ENCODE data around the gene DDT. TPM values are rescaled to one million over a fixed set of nuclear protein-coding genes. Genes with fewer than 3 reads are reported as not detected.
"Not testable (repeated sequence)": the region's sequence is repeated elsewhere in the genome, so short reads cannot be mapped to it uniquely, and the experiment has no call there.

Gene DDT
- total RNA-seq, 1 experiment from 2014 or later, result 137 TPM

GRCh38 chr22:23997092-23997491 is 22.9 kb upstream of the DDT start:
- no peaks in the 10 kb centered on the region for H3K27me3 ChIP-seq (ENCODE audit: control insufficient read depth, insufficient read depth, low read length)
- intact Hi-C loops (cut with micrococcal nuclease; ENCODE audit: unreplicated experiment) (no loop called here), in situ Hi-C loops (cut with HindIII; ENCODE audit: low pct_unique_long_range_greater_than_20kb, low sequenced_read_pairs) (no loop called here)
- no TSS peak for BruUV-seq (replicated peaks)
- ChIA-PET POLR2A (no interaction called here), CTCF (no interaction called here)
- no peak overlapping the region for H3K4me3 ChIP-seq (ENCODE audit: low read depth in 2 of 2, low read length in 2 of 2)
- no peaks in the 10 kb centered on the region for H3K4me1 ChIP-seq (ENCODE audit: control insufficient read depth, insufficient read depth, low read length)
- TF ChIP-seq CTCF (IDR thresholded peaks at IDR 0.05), result no peak
- ATAC-seq (no peak), DNase-seq (ENCODE audit: low read depth, low spot score) (no peak)
- H3K36me3 ChIP-seq (ENCODE audit: control insufficient read depth, insufficient read depth, low read length), result no peaks in the 10 kb centered on the region
- no peaks in the 10 kb centered on the region for H3K9me3 ChIP-seq (ENCODE audit: control insufficient read depth, insufficient read depth, low read depth, low read length)
- no peak overlapping the region for H3K27ac ChIP-seq (ENCODE audit: low read length)

DNA sequence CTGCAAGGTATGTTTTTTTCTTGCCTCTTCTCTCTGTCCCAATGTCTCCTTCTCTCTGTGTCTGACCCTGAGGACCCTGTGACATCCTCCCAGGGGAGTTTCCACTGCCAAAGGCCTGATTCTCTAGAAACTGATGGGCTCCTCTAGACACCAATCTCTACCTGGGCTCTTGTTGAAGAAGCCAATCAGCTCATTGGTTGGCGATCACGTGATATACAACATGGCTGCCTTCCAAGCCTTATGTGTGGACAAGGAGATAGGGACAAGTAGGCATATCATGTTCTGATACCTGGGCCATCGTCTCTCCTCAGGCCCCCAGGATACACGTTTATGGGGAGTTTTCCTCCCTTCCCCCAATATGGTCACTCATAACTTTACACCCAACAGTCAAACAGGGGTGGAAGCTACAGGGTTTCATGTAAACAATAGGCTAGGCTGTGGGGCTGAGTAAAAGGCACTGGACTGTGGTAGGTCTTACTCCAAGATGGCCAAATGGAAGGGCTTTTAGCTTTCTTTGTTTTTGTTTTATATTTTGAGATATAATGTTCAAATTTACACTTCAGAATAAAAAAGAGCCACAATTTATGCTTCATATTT is 19.4 kb upstream of the DDT start:
- H3K27me3 ChIP-seq (ENCODE audit: control insufficient read depth, insufficient read depth, low read length); CTCF ChIA-PET; DNase-seq (ENCODE audit: low read depth, low spot score); in situ Hi-C loops (cut with HindIII; ENCODE audit: low pct_unique_long_range_greater_than_20kb, low sequenced_read_pairs); H3K9me3 ChIP-seq (ENCODE audit: control insufficient read depth, insufficient read depth, low read depth, low read length); BruUV-seq (replicated peaks); H3K4me1 ChIP-seq (ENCODE audit: control insufficient read depth, insufficient read depth, low read length); H3K4me3 ChIP-seq (ENCODE audit: low read depth in 2 of 2, low read length in 2 of 2); H3K27ac ChIP-seq (ENCODE audit: low read length); intact Hi-C loops (cut with micrococcal nuclease; ENCODE audit: unreplicated experiment); POLR2A ChIA-PET; H3K36me3 ChIP-seq (ENCODE audit: control insufficient read depth, insufficient read depth, low read length); ATAC-seq: not testable (repeated sequence)

DNA sequence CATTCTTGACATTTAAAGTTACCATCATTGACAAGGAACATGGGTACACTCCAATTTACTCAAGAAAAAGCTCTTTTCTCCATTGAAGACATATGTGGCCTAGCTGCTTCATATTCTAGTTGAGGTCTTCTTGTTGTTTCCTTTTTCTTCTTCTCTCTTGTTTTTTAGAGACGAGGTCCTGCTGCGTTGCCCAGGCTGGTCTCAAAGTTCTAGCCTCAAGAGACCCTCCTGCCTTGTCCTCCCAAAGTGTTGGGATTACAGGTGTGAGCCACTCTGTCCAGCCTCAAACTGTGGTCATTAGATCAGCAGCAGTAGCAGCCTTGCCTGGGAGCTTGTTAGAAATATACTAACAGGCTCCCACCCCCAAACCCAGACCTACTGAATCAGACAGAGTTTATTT is 18.8 kb upstream of the DDT start:
- H3K27ac ChIP-seq (ENCODE audit: low read length); in situ Hi-C loops (cut with HindIII; ENCODE audit: low pct_unique_long_range_greater_than_20kb, low sequenced_read_pairs); CTCF ChIA-PET; H3K36me3 ChIP-seq (ENCODE audit: control insufficient read depth, insufficient read depth, low read length); H3K4me1 ChIP-seq (ENCODE audit: control insufficient read depth, insufficient read depth, low read length); H3K9me3 ChIP-seq (ENCODE audit: control insufficient read depth, insufficient read depth, low read depth, low read length); H3K4me3 ChIP-seq (ENCODE audit: low read depth in 2 of 2, low read length in 2 of 2); intact Hi-C loops (cut with micrococcal nuclease; ENCODE audit: unreplicated experiment); ATAC-seq; DNase-seq (ENCODE audit: low read depth, low spot score); H3K27me3 ChIP-seq (ENCODE audit: control insufficient read depth, insufficient read depth, low read length); BruUV-seq (replicated peaks); POLR2A ChIA-PET: not testable (repeated sequence)

DNA sequence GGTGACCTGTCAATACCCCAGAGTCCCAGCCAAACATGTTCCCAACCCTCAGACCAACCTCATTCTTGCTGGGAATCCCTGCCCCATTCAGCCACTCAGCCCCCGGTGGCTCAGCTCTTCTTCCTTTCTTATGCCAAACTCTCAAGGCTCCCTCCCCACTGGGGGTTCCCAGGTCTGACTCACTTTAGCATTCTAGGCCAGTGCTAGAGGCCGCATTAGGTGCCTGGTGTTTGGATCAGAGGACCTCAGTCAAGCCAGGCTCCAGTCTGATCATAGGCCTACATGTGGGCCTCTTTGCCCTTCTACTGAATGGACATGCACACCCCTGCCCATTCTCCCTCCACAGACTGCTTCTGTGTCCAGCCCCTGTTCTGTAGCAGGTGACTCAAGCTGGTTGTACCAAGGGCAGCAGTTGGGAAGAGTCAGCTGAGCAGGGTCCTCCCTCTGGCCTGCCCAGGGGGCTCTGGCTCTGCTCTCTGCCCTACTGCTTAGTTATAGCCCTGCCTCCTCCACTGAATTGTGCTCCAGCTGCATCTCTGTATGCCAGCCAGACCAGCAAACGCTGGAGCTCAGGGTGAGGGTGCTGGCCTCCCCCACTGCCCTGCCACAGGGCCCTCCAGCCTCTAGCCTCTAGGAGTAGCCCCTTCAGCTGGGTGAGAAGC is 15.5 kb upstream of the DDT start:
- in situ Hi-C loops (cut with HindIII; ENCODE audit: low pct_unique_long_range_greater_than_20kb, low sequenced_read_pairs); DNase-seq (ENCODE audit: low read depth, low spot score); CTCF ChIA-PET; H3K36me3 ChIP-seq (ENCODE audit: control insufficient read depth, insufficient read depth, low read length); H3K4me1 ChIP-seq (ENCODE audit: control insufficient read depth, insufficient read depth, low read length); POLR2A ChIA-PET; H3K4me3 ChIP-seq (ENCODE audit: low read depth in 2 of 2, low read length in 2 of 2); H3K9me3 ChIP-seq (ENCODE audit: control insufficient read depth, insufficient read depth, low read depth, low read length); H3K27ac ChIP-seq (ENCODE audit: low read length); H3K27me3 ChIP-seq (ENCODE audit: control insufficient read depth, insufficient read depth, low read length); intact Hi-C loops (cut with micrococcal nuclease; ENCODE audit: unreplicated experiment); ATAC-seq; BruUV-seq (replicated peaks): not testable (repeated sequence)

DNA sequence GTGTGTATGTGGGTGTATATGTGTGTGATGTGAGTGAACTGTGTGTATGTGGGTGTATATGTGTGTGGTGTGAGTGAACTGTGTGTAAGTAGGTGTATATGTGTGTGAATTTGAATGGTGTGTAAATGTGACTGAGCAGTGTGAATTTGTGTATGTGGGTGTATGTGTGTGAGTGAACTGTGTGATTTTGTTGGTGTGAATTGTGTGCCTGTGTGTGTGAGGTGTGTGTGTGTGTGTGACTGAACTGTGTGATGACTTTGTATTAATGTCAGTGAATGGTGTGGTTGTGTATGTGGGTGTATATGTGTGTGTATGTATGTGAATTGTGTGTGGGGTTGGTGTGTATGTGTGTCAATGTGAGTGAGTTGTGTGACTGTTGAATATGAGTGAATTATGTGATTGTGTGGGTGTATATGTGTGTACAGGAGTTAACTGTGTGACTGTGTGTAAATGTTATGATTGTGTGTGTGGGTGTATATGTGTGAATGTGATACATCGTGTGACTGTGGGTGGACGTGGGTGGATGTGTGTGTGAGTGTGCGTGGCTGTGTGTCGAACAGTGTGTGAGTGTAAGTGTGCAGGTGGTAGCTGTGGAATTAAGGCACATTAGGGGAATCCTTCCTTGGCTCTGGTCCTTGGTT is 12.4 kb upstream of the DDT start:
- intact Hi-C loops (cut with micrococcal nuclease; ENCODE audit: unreplicated experiment); CTCF ChIA-PET; H3K36me3 ChIP-seq (ENCODE audit: control insufficient read depth, insufficient read depth, low read length); H3K9me3 ChIP-seq (ENCODE audit: control insufficient read depth, insufficient read depth, low read depth, low read length); H3K4me1 ChIP-seq (ENCODE audit: control insufficient read depth, insufficient read depth, low read length); DNase-seq (ENCODE audit: low read depth, low spot score); ATAC-seq; H3K27me3 ChIP-seq (ENCODE audit: control insufficient read depth, insufficient read depth, low read length); BruUV-seq (replicated peaks); H3K4me3 ChIP-seq (ENCODE audit: low read depth in 2 of 2, low read length in 2 of 2); POLR2A ChIA-PET; H3K27ac ChIP-seq (ENCODE audit: low read length); in situ Hi-C loops (cut with HindIII; ENCODE audit: low pct_unique_long_range_greater_than_20kb, low sequenced_read_pairs): not testable (repeated sequence)

DNA sequence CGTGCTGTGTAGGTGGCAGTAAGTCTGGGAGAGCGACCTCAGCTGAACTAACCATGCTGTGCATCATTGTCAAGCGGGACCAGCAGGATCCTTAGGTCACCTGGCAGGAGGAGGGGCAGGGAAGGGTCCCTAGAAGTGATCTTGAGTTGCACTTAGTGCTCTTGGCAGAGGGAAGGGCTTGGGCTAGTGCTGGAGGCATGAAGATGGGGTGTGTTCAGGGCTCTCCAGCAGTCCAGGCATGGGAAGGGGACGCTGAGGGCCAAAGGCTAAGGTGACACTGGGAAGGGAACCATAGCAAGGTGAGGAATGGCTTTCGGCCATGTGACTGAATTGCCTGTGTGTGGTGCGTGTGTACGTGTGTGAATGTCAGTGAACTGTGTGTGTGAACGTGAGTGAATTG is 11.8 kb upstream of the DDT start:
- H3K27ac ChIP-seq (ENCODE audit: low read length); DNase-seq (ENCODE audit: low read depth, low spot score); H3K27me3 ChIP-seq (ENCODE audit: control insufficient read depth, insufficient read depth, low read length); BruUV-seq (replicated peaks); H3K4me3 ChIP-seq (ENCODE audit: low read depth in 2 of 2, low read length in 2 of 2); POLR2A ChIA-PET; ATAC-seq; H3K4me1 ChIP-seq (ENCODE audit: control insufficient read depth, insufficient read depth, low read length); intact Hi-C loops (cut with micrococcal nuclease; ENCODE audit: unreplicated experiment); CTCF ChIA-PET; H3K36me3 ChIP-seq (ENCODE audit: control insufficient read depth, insufficient read depth, low read length); in situ Hi-C loops (cut with HindIII; ENCODE audit: low pct_unique_long_range_greater_than_20kb, low sequenced_read_pairs); H3K9me3 ChIP-seq (ENCODE audit: control insufficient read depth, insufficient read depth, low read depth, low read length): not testable (repeated sequence)
